ENCODE results near the gene TMPRSS11B.
"Not testable (repeated sequence)": the region's sequence is repeated elsewhere in the genome, so short reads cannot be mapped to it uniquely, and the experiment has no call there.

The TMPRSS11B gene

GRCh38 chr4:68216501-68216900 lies 29.0 kb downstream of the TMPRSS11B start:
- no peak for DNase-seq

- DNase-seq, result no peak
These were observed 36.5 kb downstream of the TMPRSS11B start for GRCh38 chr4:68209003-68209402.

GRCh38 chr4:68194305-68194704 lies 51.2 kb downstream of the TMPRSS11B start:
- not testable (repeated sequence) for DNase-seq

- DNase-seq, result no peak
These were observed 52.3 kb downstream of the TMPRSS11B start for GRCh38 chr4:68193194-68193593.

GRCh38 chr4:68187145-68187544 lies 58.3 kb downstream of the TMPRSS11B start:
- DNase-seq, result no peak

- DNase-seq, result no peak
These were observed 60.6 kb downstream of the TMPRSS11B start for GRCh38 chr4:68184923-68185322.

- DNase-seq, result no peak
These were observed 62.1 kb downstream of the TMPRSS11B start for GRCh38 chr4:68183417-68183816.

GRCh38 chr4:68182382-68182820 lies 63.1 kb downstream of the TMPRSS11B start:
- no peak for DNase-seq

GRCh38 chr4:68180849-68181526 lies 64.5 kb downstream of the TMPRSS11B start:
- DNase-seq, result no peak

- DNase-seq, result no peak
These were observed 68.6 kb downstream of the TMPRSS11B start for GRCh38 chr4:68176904-68177303.
